Measurements from ENCODE around the gene EDARADD. TPM values are rescaled to one million over a fixed set of nuclear protein-coding genes. Genes with fewer than 3 reads are reported as not detected.

The EDARADD gene
- total RNA-seq, 1 experiment from 2014 or later, result 0.91 TPM

GRCh38 chr1:236413688-236414087 is 19.6 kb downstream of the EDARADD start:
- no peaks in the 10 kb centered on the region for H3K9me2 ChIP-seq (replicated peaks; ENCODE audit: low read length)
- no peaks in the 10 kb centered on the region for H3F3A ChIP-seq (ENCODE audit: low read length, unreplicated experiment)
- DNase-seq (no peak), ATAC-seq (no peak)
- no peaks in the 10 kb centered on the region for H4K20me1 ChIP-seq (ENCODE audit: low read length)
- no peak for TF ChIP-seq EZH2phosphoT487 (IDR thresholded peaks at IDR 0.05; ENCODE audit: borderline replicate concordance, low read length)
- no peak for TF ChIP-seq EZH2 (IDR thresholded peaks at IDR 0.05; ENCODE audit: low read length, unreplicated experiment)
- TF ChIP-seq, protein P1, sequence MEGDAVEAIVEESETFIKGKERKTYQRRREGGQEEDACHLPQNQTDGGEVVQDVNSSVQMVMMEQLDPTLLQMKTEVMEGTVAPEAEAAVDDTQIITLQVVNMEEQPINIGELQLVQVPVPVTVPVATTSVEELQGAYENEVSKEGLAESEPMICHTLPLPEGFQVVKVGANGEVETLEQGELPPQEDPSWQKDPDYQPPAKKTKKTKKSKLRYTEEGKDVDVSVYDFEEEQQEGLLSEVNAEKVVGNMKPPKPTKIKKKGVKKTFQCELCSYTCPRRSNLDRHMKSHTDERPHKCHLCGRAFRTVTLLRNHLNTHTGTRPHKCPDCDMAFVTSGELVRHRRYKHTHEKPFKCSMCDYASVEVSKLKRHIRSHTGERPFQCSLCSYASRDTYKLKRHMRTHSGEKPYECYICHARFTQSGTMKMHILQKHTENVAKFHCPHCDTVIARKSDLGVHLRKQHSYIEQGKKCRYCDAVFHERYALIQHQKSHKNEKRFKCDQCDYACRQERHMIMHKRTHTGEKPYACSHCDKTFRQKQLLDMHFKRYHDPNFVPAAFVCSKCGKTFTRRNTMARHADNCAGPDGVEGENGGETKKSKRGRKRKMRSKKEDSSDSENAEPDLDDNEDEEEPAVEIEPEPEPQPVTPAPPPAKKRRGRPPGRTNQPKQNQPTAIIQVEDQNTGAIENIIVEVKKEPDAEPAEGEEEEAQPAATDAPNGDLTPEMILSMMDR (conservative IDR thresholded peaks at IDR 0.05; ENCODE audit: low read depth, low read length), result no peak
- H2AFZ ChIP-seq (ENCODE audit: low read length), result no peak overlapping the region
- no peaks in the 10 kb centered on the region for H3K9me3 ChIP-seq (ENCODE audit: low read length)
- H3K4me2 ChIP-seq (ENCODE audit: low read length), result no peak overlapping the region
- CTCF ChIA-PET, result no interaction called here
- H3K27ac ChIP-seq (ENCODE audit: low read length), result no peak overlapping the region
- POLR2A ChIA-PET (ENCODE audit: unreplicated experiment), result no interaction called here
- no peaks in the 10 kb centered on the region for H3K36me3 ChIP-seq (ENCODE audit: low read depth, low read length)
- H3K4me1 ChIP-seq (ENCODE audit: insufficient read depth, low read length), result no peaks in the 10 kb centered on the region
- peaks cover 19% of the 10 kb centered on the region for H3K27me3 ChIP-seq (ENCODE audit: low read length)
- no peaks in the 10 kb centered on the region for H3K79me2 ChIP-seq (ENCODE audit: low read length)
- no TSS peak for BruUV-seq (replicated peaks)
- no peak overlapping the region for H3K9ac ChIP-seq (ENCODE audit: low read length)
- intact Hi-C loops (cut with micrococcal nuclease), result no loop called here
- no peak overlapping the region for H3K4me3 ChIP-seq (ENCODE audit: low read length)

DNA sequence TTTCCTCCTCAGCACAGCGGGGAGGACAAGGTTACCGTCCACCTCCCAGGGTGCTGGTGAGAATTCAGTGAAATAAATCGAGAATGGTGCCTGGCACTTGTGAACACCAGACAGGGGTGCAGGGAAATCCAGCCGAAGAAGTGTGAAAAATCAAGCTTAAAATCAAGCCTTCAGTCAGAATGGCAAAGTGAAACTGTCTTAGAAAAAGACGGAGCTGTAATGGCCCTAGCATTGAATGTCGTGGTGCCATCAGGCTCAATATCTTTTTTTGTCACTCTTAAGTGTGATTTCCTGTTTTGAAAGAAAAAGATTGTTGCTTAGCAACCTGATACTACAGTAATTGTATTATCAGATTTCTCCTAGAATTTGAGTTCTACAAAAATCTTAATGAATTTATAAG is 22.1 kb downstream of the EDARADD start:
- H3K4me2 ChIP-seq (ENCODE audit: low read length), result no peak overlapping the region
- no peak overlapping the region for H3K4me3 ChIP-seq (ENCODE audit: low read length)
- no peaks in the 10 kb centered on the region for H3K9me2 ChIP-seq (replicated peaks; ENCODE audit: low read length)
- CTCF ChIA-PET, result no interaction called here
- ATAC-seq (no peak), DNase-seq (no peak)
- no peaks in the 10 kb centered on the region for H3K9me3 ChIP-seq (ENCODE audit: low read length)
- no peaks in the 10 kb centered on the region for H4K20me1 ChIP-seq (ENCODE audit: low read length)
- peaks cover 19% of the 10 kb centered on the region for H3K27me3 ChIP-seq (ENCODE audit: low read length)
- no peaks in the 10 kb centered on the region for H3K79me2 ChIP-seq (ENCODE audit: low read length)
- H3K9ac ChIP-seq (ENCODE audit: low read length), result no peak overlapping the region
- no peak overlapping the region for H3K27ac ChIP-seq (ENCODE audit: low read length)
- H3K36me3 ChIP-seq (ENCODE audit: low read depth, low read length), result no peaks in the 10 kb centered on the region
- intact Hi-C loops (cut with micrococcal nuclease), result no loop called here
- no peaks in the 10 kb centered on the region for H3K4me1 ChIP-seq (ENCODE audit: insufficient read depth, low read length)
- no peaks in the 10 kb centered on the region for H3F3A ChIP-seq (ENCODE audit: low read length, unreplicated experiment)
- POLR2A ChIA-PET (ENCODE audit: unreplicated experiment), result no interaction called here
- no peak overlapping the region for H2AFZ ChIP-seq (ENCODE audit: low read length)
- TF ChIP-seq EZH2 (IDR thresholded peaks at IDR 0.05; ENCODE audit: low read length, unreplicated experiment) (no peak), EZH2phosphoT487 (IDR thresholded peaks at IDR 0.05; ENCODE audit: borderline replicate concordance, low read length) (no peak)
- TF ChIP-seq, protein P1 (conservative IDR thresholded peaks at IDR 0.05; ENCODE audit: low read depth, low read length), result no peak
- BruUV-seq (replicated peaks), result no TSS peak

- Histone ChIP-seq H3F3A (ENCODE audit: low read length, unreplicated experiment) (no peaks in the 10 kb centered on the region), H4K20me1 (ENCODE audit: low read length) (no peaks in the 10 kb centered on the region), H2AFZ (ENCODE audit: low read length) (no peak overlapping the region), H3K9me2 (replicated peaks; ENCODE audit: low read length) (no peaks in the 10 kb centered on the region), H3K36me3 (ENCODE audit: low read depth, low read length) (no peaks in the 10 kb centered on the region), H3K4me1 (ENCODE audit: insufficient read depth, low read length) (no peaks in the 10 kb centered on the region), H3K79me2 (ENCODE audit: low read length) (no peaks in the 10 kb centered on the region), H3K27ac (ENCODE audit: low read length) (no peak overlapping the region), H3K27me3 (ENCODE audit: low read length) (peaks cover 13% of the 10 kb centered on the region), H3K4me2 (ENCODE audit: low read length) (no peak overlapping the region), H3K9ac (ENCODE audit: low read length) (no peak overlapping the region), H3K9me3 (ENCODE audit: low read length) (no peaks in the 10 kb centered on the region), H3K4me3 (ENCODE audit: low read length) (no peak overlapping the region)
- ChIA-PET POLR2A (ENCODE audit: unreplicated experiment) (no interaction called here), CTCF (no interaction called here)
- intact Hi-C loops (cut with micrococcal nuclease), result no loop called here
- TF ChIP-seq, protein P1 (conservative IDR thresholded peaks at IDR 0.05; ENCODE audit: low read depth, low read length), result no peak
- TF ChIP-seq EZH2 (IDR thresholded peaks at IDR 0.05; ENCODE audit: low read length, unreplicated experiment), result no peak
- TF ChIP-seq EZH2phosphoT487 (IDR thresholded peaks at IDR 0.05; ENCODE audit: borderline replicate concordance, low read length), result no peak
- no TSS peak for BruUV-seq (replicated peaks)
- ATAC-seq, result no peak
- no peak for DNase-seq
These were observed 23.2 kb downstream of the EDARADD start for GRCh38 chr1:236417336-236417735.

Data from PC-3 (cell line).